OCI-LY7 (cell line): ENCODE results near the gene BDKRB2. TPM values are rescaled to one million over a fixed set of nuclear protein-coding genes. Genes with fewer than 3 reads are reported as not detected.

ENCODE experiments used
- BruUV-seq: library from RNA; stranded (reverse); fragments of 400-500 nt; replicated peaks from 2 replicates; lab custom pipeline; 2021; lab: Mats Ljungman, UMichigan
- CTCF ChIA-PET: fragments of 300-600 bp; sonication (Branson Sonifier 250); formaldehyde crosslinking; loops from one replicate; lab custom pipeline; 2022; ENCODE audit warnings: antibody characterized with exemption; ENCODE audit not compliant: unreplicated experiment; lab: Charles Lee
- POLR2A ChIA-PET: fragments of 300-600 bp; sonication (Branson Sonifier 250); formaldehyde crosslinking; loops from one replicate; lab custom pipeline; 2022; ENCODE audit warnings: antibody characterized with exemption; lab: Charles Lee
- DNase-seq: peaks from one replicate; pipeline ENCODE4 v3.0.0-alpha.2; 2015; ENCODE audit warnings: low spot score
- H2AFZ ChIP-seq: fragments of 200-600 bp; sonication (generic), shearing (Covaris generic); 2 replicates; pipeline ENCODE4 v1.6.1; 2014; ENCODE audit warnings: mild to moderate bottlenecking, antibody characterized with exemption, low read length, moderate library complexity
- H3K27ac ChIP-seq: fragments of 200-600 bp; sonication (generic); 2 replicates; pipeline ENCODE4 v1.5.1; 2014; ENCODE audit warnings: mixed run types, low read depth, mild to moderate bottlenecking, moderate library complexity, low read length, inconsistent platforms; ENCODE audit not compliant: poor library complexity, severe bottlenecking
- H3K36me3 ChIP-seq: fragments of 200-600 bp; sonication (generic); 2 replicates; pipeline ENCODE4 v1.6.1; 2014; ENCODE audit warnings: mild to moderate bottlenecking, antibody characterized with exemption, low read length, moderate library complexity, mixed read lengths; ENCODE audit not compliant: insufficient read depth
- H3K4me1 ChIP-seq: fragments of 200-600 bp; sonication (generic); 2 replicates; pipeline ENCODE4 v1.5.1; 2014; ENCODE audit warnings: mild to moderate bottlenecking, low read length; ENCODE audit not compliant: insufficient read depth, poor library complexity, severe bottlenecking
- H3K4me2 ChIP-seq: fragments of 200-600 bp; sonication (generic); 2 replicates; pipeline ENCODE4 v1.6.1; 2014; ENCODE audit warnings: mild to moderate bottlenecking, low read length
- H3K4me3 ChIP-seq: fragments of 200-600 bp; sonication (generic); 2 replicates; pipeline ENCODE4 v1.5.1; 2014; ENCODE audit warnings: mild to moderate bottlenecking, low read depth, low read length; ENCODE audit not compliant: poor library complexity, severe bottlenecking
- H3K79me2 ChIP-seq: fragments of 200-600 bp; sonication (generic); 2 replicates; pipeline ENCODE4 v1.6.1; 2016; ENCODE audit warnings: low read depth, mild to moderate bottlenecking, low read length, moderate library complexity, mixed read lengths; ENCODE audit not compliant: insufficient read depth
- H3K9me2 ChIP-seq: fragments of 200-600 bp; sonication (generic); 2 replicates; pipeline ENCODE4 v1.6.1; 2016; ENCODE audit warnings: mild to moderate bottlenecking, low read length, mixed read lengths; ENCODE audit not compliant: insufficient read depth
- H3K9me3 ChIP-seq: fragments of 200-600 bp; sonication (generic); 2 replicates; pipeline ENCODE4 v1.6.1; 2014; ENCODE audit warnings: mild to moderate bottlenecking, mixed run types, low read length, mixed read lengths
- H4K20me1 ChIP-seq: fragments of 200-600 bp; sonication (generic); 2 replicates; pipeline ENCODE4 v1.6.1; 2014; ENCODE audit warnings: mild to moderate bottlenecking, antibody characterized with exemption, low read length, moderate library complexity, mixed read lengths; ENCODE audit not compliant: insufficient read depth
- CTCF ChIP-seq: fragments of 200-600 bp; sonication (generic); conservative IDR thresholded peaks from 2 replicates; pipeline ENCODE4 v1.5.1; 2014; ENCODE audit warnings: mild to moderate bottlenecking, antibody characterized with exemption, low read length, moderate library complexity, mixed read lengths
- EZH2phosphoT487 ChIP-seq: fragments of 200-600 bp; sonication (generic); IDR thresholded peaks from 2 replicates; pipeline ENCODE4 v1.6.1; 2018; ENCODE audit warnings: low read depth, borderline replicate concordance, mild to moderate bottlenecking, mixed run types, antibody characterized with exemption, low read length, moderate library complexity, mixed read lengths
- intact Hi-C: fragments of 100-400 bp; cut with micrococcal nuclease; formaldehyde crosslinking; loops from one replicate; pipeline ENCODE4 v1.10.0; 2022; ENCODE audit not compliant: unreplicated experiment
- total RNA-seq, 2 experiments: library from RNA; depleted of rRNA in 1 of 2; stranded (reverse); fragments of >200 nt in 1 of 2; shearing (Covaris generic) in 1 of 2; gene quantifications; 2 replicates each; pipeline ENCODE4 v1.2.3, GENCODE V29; 2014 to 2022

BDKRB2 gene
- total RNA-seq, 2 experiments from 2014 or later, result 0.17 TPM; not detected in 1

- Histone ChIP-seq H3K79me2 (no peaks in the 10 kb centered on the region), H3K4me1 (no peaks in the 10 kb centered on the region), H3K4me3 (no peak overlapping the region), H3K36me3 (no peaks in the 10 kb centered on the region), H2AFZ (no peak overlapping the region), H3K4me2 (no peak overlapping the region), H3K27ac (no peak overlapping the region), H3K9me2 (no peaks in the 10 kb centered on the region), H4K20me1 (no peaks in the 10 kb centered on the region), H3K9me3 (no peaks in the 10 kb centered on the region)
- ChIA-PET POLR2A (no interaction called here), CTCF (no interaction called here)
- intact Hi-C loops, result no loop called here
- TF ChIP-seq EZH2phosphoT487 (no peak), CTCF (no peak)
- DNase-seq, result no peak
- BruUV-seq, result no TSS peak
Observed at GRCh38 chr14:96264200-96264553, 59.5 kb downstream of the BDKRB2 start.

- Histone ChIP-seq H3K27ac (no peak overlapping the region), H3K4me1 (no peaks in the 10 kb centered on the region), H3K9me2 (no peaks in the 10 kb centered on the region), H4K20me1 (no peaks in the 10 kb centered on the region), H3K9me3 (no peaks in the 10 kb centered on the region), H3K4me2 (no peak overlapping the region), H3K4me3 (no peak overlapping the region), H3K36me3 (no peaks in the 10 kb centered on the region), H2AFZ (no peak overlapping the region), H3K79me2 (no peaks in the 10 kb centered on the region)
- ChIA-PET CTCF (no interaction called here), POLR2A (no interaction called here)
- no peak for DNase-seq
- BruUV-seq, result no TSS peak
- intact Hi-C loops, result no loop called here
- TF ChIP-seq CTCF, result peak; percentile 24; the same call in 1 of the 2 replicates
- TF ChIP-seq EZH2phosphoT487, result no peak
Observed at GRCh38 chr14:96264853-96265252, 60.2 kb downstream of the BDKRB2 start.

- H3K79me2 ChIP-seq, result no peaks in the 10 kb centered on the region
Observed at GRCh38 chr14:96265383-96266095, 60.9 kb downstream of the BDKRB2 start.

More at GRCh38 chr14:96265383-96266095, 60.9 kb downstream of the BDKRB2 start:
- ChIA-PET CTCF (no interaction called here), POLR2A (no interaction called here)
- Histone ChIP-seq H3K27ac (no peak overlapping the region), H2AFZ (no peak overlapping the region), H3K4me2 (no peak overlapping the region), H3K9me3 (no peaks in the 10 kb centered on the region), H3K4me1 (no peaks in the 10 kb centered on the region), H3K4me3 (no peak overlapping the region), H4K20me1 (no peaks in the 10 kb centered on the region), H3K36me3 (no peaks in the 10 kb centered on the region), H3K9me2 (no peaks in the 10 kb centered on the region)
- no TSS peak for BruUV-seq
- TF ChIP-seq EZH2phosphoT487, result no peak
- TF ChIP-seq CTCF, result no peak
- intact Hi-C loops, result no loop called here
- DNase-seq, result no peak
